ENCODE data around the gene TCP11L1.

GRCh38 chr11:33086017-33086416 lies 46.6 kb downstream of the TCP11L1 start:
- TF ChIP-seq CTCF (conservative IDR thresholded peaks at IDR 0.05; ENCODE audit: low read depth, low read length) (no peak), EZH2 (IDR thresholded peaks at IDR 0.05; ENCODE audit: low read length, unreplicated experiment) (no peak)

Measured in PC-3 (cell line).